CD4-positive, alpha-beta T cell treated with Interleukin-6 at 100 ng/mL for 8 hours (primary cell): ENCODE data around the gene SLC14A1.

Source experiments
- DNase-seq: peaks from one replicate; pipeline ENCODE4 v3.0.0-alpha.2; 2020; ENCODE audit warnings: mixed read lengths, low spot score

The SLC14A1 gene

DNA sequence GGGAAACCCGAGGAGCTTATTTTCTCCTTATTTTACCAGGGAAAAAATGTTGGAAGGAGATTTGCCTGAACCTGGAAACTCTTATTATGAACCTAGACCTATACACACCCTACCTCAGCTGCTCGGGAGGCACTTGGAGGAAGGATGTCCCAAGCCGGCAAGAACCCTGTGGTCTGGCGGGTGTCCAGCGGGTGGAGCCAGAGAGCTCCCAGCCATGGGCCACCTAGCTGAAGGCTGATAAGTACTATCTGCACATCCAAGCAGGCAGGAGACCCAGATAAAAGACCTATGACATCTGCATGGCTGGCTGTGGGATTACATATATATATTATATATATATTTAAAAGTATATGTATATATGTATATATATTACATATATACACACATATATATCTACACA lies 1.1 kb upstream of the SLC14A1 start:
- DNase-seq: peak; percentile 60

GRCh38 chr18:45724601-45725000 lies 620 bp downstream of the SLC14A1 start:
- no peak for DNase-seq

DNA sequence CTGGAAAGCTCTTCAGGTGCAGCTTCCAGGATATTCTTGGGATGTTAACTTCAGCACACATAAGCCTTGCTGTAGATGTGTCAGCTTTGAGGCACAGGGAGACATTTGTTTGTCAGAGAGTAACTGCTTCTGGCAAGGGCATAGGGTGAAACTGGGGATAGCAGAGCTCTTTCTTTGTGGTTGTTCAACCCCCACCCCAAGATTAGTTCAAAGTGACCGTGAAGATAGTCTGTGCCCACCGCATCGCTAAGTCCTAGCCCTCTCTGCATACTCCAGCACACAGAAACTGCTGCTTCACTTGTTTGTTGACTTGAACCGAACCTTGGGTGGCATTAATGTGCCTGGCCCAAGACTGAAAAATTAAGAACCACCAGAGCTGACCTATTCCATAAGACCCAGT lies 1.4 kb downstream of the SLC14A1 start:
- no peak for DNase-seq

- no peak for DNase-seq
Observed at GRCh38 chr18:45726603-45727002, 2.6 kb downstream of the SLC14A1 start.

GRCh38 chr18:45727068-45727467 lies 3.1 kb downstream of the SLC14A1 start:
- no peak for DNase-seq

DNA sequence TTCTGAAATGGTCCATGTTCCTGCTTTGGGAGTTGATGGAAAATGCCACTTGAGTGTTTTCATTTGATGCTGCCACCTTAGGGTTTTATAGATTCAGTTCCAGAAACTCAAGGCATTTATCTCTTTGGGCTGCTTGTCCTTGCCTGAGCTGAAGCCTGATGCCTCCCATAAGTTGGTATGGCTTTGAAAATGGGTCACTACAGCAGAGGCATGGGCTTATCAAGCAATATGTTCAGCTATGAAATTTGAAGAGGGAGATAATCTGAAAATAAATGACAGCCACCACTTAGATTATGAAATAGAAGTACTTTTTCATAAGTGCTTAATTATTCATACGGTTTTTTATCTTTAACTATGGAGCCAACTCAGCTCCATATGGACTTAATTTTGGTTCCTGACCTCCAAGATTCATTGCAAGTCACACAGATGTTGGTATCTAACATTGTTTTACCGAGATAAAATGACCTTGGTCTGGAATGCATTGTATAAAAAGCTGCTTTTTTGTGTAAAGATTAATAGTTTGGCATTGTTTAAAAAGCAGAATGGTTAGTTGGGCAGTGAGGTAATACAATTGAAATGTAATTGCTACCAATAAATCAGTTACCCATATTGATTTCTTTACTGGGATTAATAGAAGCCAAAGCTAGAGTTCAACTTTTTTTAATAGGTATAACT lies 4.5 kb downstream of the SLC14A1 start:
- DNase-seq: no peak

DNA sequence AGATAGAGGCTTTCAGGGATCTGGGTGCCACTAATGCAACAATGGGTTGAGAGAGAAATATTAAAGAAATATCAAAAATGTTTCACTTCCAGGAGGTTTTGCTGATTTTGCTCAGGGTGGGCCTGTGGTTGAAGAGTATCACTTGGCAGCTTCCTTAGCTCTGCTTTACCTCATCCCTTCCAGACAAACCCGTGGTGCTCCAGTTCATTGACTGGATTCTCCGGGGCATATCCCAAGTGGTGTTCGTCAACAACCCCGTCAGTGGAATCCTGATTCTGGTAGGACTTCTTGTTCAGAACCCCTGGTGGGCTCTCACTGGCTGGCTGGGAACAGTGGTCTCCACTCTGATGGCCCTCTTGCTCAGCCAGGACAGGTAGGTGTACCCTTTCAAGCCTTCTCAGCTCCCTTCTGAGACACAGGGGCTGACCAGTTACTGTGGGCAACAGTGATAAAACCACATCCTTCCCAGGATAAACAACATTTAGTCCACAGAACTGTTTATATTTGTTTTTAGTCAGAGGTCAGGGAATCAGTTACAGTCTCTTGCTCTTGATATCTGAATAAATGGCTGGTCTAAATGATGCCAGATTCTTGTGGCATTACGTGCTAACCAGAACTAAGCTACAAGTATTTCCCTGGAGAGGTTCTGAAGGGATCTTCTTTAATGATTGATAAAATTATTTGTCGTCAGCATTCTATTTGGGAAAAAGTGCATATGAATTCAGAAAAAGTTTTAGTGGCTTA lies 7.0 kb downstream of the SLC14A1 start:
- no peak for DNase-seq

DNA sequence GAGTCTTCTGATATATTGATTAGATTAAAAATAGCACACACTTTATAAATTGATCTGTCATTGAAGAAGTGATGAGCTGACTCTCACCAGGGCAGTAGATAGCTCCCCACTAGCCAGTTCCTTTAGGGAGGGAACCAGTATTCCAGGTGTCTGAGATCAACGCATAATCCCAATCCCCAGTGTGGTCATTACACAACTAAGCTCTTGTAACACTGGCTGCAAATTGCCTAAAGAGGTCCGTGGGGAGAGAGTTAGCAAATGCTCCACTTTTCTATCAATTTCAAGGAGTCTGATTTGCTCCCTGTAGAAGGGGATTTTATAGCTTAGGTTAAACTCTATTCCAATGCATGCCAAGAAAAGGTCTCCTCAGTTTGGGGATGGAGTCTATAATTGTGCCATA lies 7.7 kb downstream of the SLC14A1 start:
- no peak for DNase-seq

DNA sequence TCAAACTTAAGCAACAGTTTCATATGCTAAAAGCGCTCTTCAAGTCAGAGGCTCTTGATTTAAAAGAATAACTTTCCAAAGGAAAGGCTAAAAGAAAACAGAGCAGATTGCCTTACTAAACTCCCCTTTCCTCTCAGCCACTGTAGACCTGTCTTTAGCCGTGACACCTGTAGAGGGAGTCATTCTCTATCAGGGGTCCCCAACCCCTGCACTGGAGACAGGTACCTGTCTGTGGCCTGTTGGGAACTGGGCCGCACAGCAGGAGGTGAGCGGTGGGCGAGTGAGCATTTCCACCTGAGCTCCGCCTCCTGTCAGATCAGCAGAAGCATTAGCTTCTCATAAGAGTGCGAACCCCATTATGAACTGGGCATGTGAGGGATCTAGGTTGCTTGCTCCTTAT lies 9.6 kb downstream of the SLC14A1 start:
- no peak for DNase-seq

- DNase-seq: no peak
Observed at GRCh38 chr18:45734505-45734904, 10.5 kb downstream of the SLC14A1 start.

DNA sequence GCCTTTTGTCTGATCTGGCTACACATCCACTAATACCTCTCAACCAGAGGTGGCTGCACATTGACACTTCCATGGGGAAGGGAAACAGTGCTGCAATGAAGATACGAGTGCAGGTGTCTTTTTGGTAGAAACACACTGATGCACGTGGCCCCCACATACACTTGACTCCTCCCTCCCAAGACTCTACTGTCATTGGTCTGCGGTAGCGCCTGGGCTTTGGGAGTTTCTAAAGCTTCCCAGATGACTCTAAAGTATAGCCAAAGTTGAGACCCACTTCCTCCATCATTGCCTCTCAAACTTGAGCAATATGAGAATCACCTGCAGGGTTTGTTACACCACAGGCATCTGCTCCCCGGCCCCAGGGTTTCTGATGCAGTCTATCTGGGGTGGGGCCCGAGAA lies 11.0 kb downstream of the SLC14A1 start:
- no peak for DNase-seq

DNA sequence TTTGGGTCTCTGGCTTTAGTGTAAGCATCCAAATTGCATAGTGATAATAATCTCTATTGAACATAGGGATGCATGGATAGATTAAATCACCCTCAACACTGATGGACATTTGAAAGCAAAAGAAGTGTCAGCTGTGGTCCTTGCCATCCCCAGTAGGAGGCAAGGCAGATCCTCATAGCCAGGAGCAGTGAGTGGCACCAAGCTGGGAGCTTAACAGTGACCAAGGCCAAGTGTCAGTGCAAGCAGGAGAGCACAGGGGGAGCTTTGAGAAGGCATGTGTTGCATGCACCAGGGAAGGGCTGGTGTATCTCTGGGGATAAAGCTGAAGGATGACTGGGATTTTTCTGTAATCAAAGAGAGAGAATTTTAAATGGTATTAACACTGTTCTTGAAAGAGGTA lies 14.7 kb downstream of the SLC14A1 start:
- DNase-seq: no peak

- no peak for DNase-seq
Observed at GRCh38 chr18:45739268-45739667, 15.3 kb downstream of the SLC14A1 start.

GRCh38 chr18:45739848-45740247 lies 15.9 kb downstream of the SLC14A1 start:
- no peak for DNase-seq

- no peak for DNase-seq
Observed at GRCh38 chr18:45741056-45741455, 17.1 kb downstream of the SLC14A1 start.

GRCh38 chr18:45745817-45746461 lies 22.0 kb downstream of the SLC14A1 start:
- no peak for DNase-seq

DNA sequence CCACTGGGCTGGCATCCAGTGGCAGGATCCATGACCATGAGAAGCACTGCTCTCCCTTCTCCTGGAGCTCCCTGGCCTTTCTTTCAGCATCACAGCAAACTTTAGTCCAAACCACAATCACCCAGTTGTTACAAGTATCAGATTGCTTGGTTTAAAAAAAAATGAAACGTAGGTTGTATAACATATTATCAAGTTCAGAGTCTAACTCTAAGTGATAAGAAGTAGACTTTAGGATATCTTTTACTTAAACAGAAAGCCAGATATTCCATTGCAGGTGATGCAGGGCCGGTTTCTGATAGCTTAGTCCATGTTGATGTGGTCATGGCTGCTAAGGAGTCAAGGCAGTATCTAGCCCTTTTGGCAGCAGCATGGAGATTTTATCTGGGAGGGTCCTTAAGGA lies 24.5 kb downstream of the SLC14A1 start:
- no peak for DNase-seq

DNA sequence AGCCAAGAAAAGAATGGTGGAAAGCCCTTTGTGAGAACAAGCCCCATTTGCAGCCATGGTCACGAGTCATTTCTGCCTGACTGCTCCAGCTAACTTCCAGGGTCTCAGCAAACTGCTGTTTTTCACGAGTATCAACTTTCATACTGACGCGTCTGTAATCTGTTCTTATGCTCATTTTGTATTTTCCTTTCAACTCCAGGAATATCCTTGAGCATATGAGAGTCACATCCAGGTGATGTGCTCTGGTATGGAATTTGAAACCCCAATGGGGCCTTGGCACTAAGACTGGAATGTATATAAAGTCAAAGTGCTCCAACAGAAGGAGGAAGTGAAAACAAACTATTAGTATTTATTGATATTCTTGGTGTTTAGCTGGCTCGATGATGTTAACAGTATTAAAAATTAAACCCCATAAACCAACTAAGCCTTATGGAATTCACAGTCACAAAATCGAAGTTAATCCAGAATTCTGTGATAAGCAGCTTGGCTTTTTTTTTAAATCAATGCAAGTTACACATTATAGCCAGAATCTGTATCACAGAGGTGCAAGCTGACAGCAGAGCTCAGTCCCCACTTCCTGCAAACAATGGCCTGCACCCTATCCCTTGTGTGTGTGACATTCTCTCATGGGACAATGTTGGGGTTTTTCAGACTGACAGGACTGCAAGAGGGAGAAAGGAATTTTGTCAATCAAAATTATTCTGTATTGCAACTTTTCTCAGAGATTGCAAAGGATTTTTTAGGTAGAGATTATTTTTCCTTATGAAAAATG lies 26.1 kb downstream of the SLC14A1 start:
- DNase-seq: no peak

DNA sequence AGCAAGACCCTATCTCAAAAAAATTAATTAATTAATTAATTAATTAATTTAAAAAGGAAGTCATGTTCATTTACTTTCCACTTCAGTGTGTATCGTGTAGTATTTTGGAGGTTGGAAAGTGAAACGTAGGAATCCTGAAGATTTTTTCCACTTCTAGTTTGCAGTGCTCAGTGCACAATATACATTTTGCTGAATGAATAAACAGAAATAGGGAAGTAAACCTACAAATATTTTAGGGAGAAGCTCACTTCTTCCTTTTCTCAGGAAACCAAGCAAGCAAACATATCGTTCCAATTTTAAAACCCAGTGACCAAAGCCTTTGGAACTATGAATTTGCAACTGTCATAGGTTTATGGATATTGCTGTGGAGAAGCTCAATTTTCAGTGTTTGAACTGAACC lies 27.8 kb downstream of the SLC14A1 start:
- DNase-seq: no peak

DNA sequence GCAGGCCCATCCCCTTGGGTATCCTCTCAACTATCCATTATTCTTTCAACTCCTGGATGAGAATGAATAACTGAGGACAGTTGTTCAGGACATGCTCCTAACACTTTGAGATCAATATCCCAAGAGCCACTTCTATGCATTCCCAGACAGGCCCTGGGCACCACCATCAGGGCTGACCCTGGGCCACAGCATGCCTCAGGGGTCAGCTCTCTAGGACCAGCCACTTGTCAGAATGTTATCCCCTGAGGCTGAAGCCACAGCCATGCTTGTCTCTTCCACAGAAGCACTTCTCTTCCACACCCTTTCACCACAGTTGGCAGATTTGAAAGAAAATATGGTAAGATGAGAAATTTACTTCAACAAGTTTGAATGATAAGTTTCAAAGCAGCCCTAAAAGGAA lies 28.7 kb downstream of the SLC14A1 start:
- no peak for DNase-seq

- DNase-seq: no peak
Observed at GRCh38 chr18:45753286-45753685, 29.3 kb downstream of the SLC14A1 start.

DNA sequence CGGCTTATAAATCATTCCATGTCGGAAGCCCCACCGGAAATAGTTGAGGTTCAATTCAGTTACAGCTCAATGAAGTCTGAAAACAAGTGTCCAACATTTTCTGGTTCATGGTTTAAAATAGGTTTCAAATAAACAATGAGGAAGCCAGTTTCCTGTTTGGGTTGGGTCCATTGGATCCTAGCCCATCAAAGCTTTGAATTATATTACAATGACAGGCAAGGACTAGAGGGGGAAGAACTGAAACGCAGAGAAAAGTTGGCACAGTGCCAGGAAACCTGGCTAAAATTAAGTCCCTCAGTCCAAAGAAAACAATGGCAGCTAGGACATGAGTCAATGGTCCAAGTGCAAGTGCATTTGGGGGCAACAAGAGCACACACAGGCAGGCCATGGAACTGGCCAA lies 32.0 kb downstream of the SLC14A1 start:
- DNase-seq: no peak

GRCh38 chr18:45757005-45757404 lies 33.0 kb downstream of the SLC14A1 start:
- no peak for DNase-seq
